Measurements from ENCODE around the gene TP53.

TP53 gene

DNA sequence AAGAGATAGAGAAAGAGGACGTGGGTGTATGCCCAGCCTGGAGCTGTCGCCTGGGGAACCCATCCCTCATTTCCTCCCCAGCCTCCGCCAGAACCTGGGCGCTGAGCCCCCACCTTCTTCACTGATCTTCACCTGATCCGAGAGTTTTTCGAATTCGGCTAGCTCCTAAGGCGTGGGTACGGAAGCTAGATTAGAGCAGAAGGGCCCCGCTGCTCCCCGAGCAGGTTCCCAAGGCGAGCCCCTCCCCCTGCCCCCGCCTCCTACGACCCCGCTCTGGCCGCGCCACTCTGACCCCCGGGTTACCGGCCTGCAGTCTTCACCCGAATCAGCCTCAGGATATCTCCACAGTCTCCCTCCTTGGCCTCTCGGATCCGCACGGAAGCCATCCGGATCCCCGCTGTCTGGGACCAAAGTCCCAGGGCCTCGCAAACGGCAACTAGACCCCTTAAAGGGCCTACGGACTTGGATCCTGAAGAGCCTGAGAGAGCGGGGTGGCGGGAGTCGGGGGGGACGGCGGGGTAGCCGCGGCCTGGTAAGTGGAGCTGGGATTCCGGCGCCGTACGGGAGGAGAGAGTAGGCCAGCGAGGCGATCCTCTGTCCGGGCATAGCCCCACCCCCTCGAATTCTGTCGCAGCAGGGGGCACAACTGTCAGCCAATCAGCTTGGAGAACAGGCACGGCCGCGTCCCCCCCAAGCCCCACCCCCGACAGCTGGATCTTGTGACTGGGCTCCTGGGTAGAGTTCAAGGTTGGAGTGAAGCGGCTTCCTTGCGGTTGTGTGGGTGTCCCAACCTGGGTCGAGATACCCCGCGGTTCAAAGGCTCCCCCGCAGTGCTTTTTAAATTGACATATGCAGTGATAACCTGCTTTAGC lies 59.8 kb downstream of the TP53 start, which contains the start of gene SAT2 (continued):
- TF ChIP-seq ZSCAN23 (tag by site-specific recombination; IDR thresholded peaks at IDR 0.05) (no peak), ZNF140 (tag by site-specific recombination; IDR thresholded peaks at IDR 0.05) (no peak), ZNF777 (tag by site-specific recombination; IDR thresholded peaks at IDR 0.05; ENCODE audit: borderline replicate concordance) (no peak), ZNF544 (tag by site-specific recombination; IDR thresholded peaks at IDR 0.05) (no peak), ZNF660 (tag by site-specific recombination; IDR thresholded peaks at IDR 0.05) (0 out of 2 replicates have a peak, but pooled peaks have one; percentile 52), ZNF623 (tag by site-specific recombination; IDR thresholded peaks at IDR 0.05) (no peak), ZNF677 (tag by site-specific recombination; IDR thresholded peaks at IDR 0.05) (no peak), ZNF169 (tag by site-specific recombination; IDR thresholded peaks at IDR 0.05) (no peak), YY1 (tag by site-specific recombination; IDR thresholded peaks at IDR 0.05) (no peak), ZNF571 (tag by site-specific recombination; IDR thresholded peaks at IDR 0.05) (no peak), WT1 (tag by site-specific recombination; IDR thresholded peaks at IDR 0.05) (no peak), ZNF596 (tag by site-specific recombination; IDR thresholded peaks at IDR 0.05) (no peak), ZNF624 (tag by site-specific recombination; IDR thresholded peaks at IDR 0.05) (no peak), ZNF174 (tag by site-specific recombination; IDR thresholded peaks at IDR 0.05) (no peak), ZNF560 (tag by site-specific recombination; IDR thresholded peaks at IDR 0.05; ENCODE audit: borderline replicate concordance) (no peak), KLF9 (tag by site-specific recombination; IDR thresholded peaks at IDR 0.05; ENCODE audit: low read depth) (peak; percentile 71), ZNF548 (tag by site-specific recombination; IDR thresholded peaks at IDR 0.05) (no peak), GLI4 (tag by site-specific recombination; IDR thresholded peaks at IDR 0.05) (no peak), ZNF16 (tag by site-specific recombination; IDR thresholded peaks at IDR 0.05; ENCODE audit: low read depth) (no peak), ZFHX2 (tag by site-specific recombination; conservative IDR thresholded peaks at IDR 0.05) (peak; percentile 59), HOXD13 (CRISPR knock-in tag; IDR thresholded peaks at IDR 0.05; ENCODE audit: borderline replicate concordance) (no peak), SP2 (tag by site-specific recombination; IDR thresholded peaks at IDR 0.05) (peak; percentile 80)
- TF ChIP-seq, protein P1, sequence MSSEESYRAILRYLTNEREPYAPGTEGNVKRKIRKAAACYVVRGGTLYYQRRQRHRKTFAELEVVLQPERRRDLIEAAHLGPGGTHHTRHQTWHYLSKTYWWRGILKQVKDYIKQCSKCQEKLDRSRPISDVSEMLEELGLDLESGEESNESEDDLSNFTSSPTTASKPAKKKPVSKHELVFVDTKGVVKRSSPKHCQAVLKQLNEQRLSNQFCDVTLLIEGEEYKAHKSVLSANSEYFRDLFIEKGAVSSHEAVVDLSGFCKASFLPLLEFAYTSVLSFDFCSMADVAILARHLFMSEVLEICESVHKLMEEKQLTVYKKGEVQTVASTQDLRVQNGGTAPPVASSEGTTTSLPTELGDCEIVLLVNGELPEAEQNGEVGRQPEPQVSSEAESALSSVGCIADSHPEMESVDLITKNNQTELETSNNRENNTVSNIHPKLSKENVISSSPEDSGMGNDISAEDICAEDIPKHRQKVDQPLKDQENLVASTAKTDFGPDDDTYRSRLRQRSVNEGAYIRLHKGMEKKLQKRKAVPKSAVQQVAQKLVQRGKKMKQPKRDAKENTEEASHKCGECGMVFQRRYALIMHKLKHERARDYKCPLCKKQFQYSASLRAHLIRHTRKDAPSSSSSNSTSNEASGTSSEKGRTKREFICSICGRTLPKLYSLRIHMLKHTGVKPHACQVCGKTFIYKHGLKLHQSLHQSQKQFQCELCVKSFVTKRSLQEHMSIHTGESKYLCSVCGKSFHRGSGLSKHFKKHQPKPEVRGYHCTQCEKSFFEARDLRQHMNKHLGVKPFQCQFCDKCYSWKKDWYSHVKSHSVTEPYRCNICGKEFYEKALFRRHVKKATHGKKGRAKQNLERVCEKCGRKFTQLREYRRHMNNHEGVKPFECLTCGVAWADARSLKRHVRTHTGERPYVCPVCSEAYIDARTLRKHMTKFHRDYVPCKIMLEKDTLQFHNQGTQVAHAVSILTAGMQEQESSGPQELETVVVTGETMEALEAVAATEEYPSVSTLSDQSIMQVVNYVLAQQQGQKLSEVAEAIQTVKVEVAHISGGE (tag by site-specific recombination; conservative IDR thresholded peaks at IDR 0.05; ENCODE audit: low read depth), result peak; percentile 40; the same call in 1 of the 2 replicates
- TF ChIP-seq, protein P2, sequence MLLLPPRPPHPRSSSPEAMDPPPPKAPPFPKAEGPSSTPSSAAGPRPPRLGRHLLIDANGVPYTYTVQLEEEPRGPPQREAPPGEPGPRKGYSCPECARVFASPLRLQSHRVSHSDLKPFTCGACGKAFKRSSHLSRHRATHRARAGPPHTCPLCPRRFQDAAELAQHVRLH (tag by site-specific recombination; IDR thresholded peaks at IDR 0.05), result peak; percentile 16; the same call in 1 of the 2 replicates
- TF ChIP-seq, protein P3, sequence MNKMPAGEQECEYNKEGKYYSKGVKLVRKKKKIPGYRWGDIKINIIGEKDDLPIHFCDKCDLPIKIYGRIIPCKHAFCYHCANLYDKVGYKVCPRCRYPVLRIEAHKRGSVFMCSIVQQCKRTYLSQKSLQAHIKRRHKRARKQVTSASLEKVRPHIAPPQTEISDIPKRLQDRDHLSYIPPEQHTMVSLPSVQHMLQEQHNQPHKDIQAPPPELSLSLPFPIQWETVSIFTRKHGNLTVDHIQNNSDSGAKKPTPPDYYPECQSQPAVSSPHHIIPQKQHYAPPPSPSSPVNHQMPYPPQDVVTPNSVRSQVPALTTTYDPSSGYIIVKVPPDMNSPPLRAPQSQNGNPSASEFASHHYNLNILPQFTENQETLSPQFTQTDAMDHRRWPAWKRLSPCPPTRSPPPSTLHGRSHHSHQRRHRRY (tag by site-specific recombination; IDR thresholded peaks at IDR 0.05), result no peak
- TF ChIP-seq, protein P4, sequence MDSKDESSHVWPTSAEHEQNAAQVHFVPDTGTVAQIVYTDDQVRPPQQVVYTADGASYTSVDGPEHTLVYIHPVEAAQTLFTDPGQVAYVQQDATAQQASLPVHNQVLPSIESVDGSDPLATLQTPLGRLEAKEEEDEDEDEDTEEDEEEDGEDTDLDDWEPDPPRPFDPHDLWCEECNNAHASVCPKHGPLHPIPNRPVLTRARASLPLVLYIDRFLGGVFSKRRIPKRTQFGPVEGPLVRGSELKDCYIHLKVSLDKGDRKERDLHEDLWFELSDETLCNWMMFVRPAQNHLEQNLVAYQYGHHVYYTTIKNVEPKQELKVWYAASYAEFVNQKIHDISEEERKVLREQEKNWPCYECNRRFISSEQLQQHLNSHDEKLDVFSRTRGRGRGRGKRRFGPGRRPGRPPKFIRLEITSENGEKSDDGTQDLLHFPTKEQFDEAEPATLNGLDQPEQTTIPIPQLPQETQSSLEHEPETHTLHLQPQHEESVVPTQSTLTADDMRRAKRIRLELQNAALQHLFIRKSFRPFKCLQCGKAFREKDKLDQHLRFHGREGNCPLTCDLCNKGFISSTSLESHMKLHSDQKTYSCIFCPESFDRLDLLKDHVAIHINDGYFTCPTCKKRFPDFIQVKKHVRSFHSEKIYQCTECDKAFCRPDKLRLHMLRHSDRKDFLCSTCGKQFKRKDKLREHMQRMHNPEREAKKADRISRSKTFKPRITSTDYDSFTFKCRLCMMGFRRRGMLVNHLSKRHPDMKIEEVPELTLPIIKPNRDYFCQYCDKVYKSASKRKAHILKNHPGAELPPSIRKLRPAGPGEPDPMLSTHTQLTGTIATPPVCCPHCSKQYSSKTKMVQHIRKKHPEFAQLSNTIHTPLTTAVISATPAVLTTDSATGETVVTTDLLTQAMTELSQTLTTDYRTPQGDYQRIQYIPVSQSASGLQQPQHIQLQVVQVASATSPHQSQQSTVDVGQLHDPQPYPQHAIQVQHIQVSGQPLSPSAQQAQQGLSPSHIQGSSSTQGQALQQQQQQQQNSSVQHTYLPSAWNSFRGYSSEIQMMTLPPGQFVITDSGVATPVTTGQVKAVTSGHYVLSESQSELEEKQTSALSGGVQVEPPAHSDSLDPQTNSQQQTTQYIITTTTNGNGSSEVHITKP (tag by site-specific recombination; IDR thresholded peaks at IDR 0.05), result 0 out of 2 replicates have a peak, but pooled peaks have one; percentile 34
- TF ChIP-seq, protein P5, sequence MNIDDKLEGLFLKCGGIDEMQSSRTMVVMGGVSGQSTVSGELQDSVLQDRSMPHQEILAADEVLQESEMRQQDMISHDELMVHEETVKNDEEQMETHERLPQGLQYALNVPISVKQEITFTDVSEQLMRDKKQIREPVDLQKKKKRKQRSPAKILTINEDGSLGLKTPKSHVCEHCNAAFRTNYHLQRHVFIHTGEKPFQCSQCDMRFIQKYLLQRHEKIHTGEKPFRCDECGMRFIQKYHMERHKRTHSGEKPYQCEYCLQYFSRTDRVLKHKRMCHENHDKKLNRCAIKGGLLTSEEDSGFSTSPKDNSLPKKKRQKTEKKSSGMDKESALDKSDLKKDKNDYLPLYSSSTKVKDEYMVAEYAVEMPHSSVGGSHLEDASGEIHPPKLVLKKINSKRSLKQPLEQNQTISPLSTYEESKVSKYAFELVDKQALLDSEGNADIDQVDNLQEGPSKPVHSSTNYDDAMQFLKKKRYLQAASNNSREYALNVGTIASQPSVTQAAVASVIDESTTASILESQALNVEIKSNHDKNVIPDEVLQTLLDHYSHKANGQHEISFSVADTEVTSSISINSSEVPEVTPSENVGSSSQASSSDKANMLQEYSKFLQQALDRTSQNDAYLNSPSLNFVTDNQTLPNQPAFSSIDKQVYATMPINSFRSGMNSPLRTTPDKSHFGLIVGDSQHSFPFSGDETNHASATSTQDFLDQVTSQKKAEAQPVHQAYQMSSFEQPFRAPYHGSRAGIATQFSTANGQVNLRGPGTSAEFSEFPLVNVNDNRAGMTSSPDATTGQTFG (tag by site-specific recombination; IDR thresholded peaks at IDR 0.05; ENCODE audit: borderline replicate concordance), result no peak
- TF ChIP-seq, protein P6, sequence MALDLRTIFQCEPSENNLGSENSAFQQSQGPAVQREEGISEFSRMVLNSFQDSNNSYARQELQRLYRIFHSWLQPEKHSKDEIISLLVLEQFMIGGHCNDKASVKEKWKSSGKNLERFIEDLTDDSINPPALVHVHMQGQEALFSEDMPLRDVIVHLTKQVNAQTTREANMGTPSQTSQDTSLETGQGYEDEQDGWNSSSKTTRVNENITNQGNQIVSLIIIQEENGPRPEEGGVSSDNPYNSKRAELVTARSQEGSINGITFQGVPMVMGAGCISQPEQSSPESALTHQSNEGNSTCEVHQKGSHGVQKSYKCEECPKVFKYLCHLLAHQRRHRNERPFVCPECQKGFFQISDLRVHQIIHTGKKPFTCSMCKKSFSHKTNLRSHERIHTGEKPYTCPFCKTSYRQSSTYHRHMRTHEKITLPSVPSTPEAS (tag by site-specific recombination; IDR thresholded peaks at IDR 0.05), result no peak
